Nucleus accumbens (tissue), 56 donors: ENCODE data around the gene MAST3.
A peak's percentile ranks its signal among the peaks of the same experiment; 100 is the strongest.

Source experiments
- DNase-seq, 56 donors: peaks; one replicate each; lab custom pipeline; 2025; lab: John Stamatoyannopoulos, UW

MAST3 gene

GRCh38 chr19:18130523-18131242, 33.1 kb downstream of the MAST3 start:
- no peak for DNase-seq

DNA sequence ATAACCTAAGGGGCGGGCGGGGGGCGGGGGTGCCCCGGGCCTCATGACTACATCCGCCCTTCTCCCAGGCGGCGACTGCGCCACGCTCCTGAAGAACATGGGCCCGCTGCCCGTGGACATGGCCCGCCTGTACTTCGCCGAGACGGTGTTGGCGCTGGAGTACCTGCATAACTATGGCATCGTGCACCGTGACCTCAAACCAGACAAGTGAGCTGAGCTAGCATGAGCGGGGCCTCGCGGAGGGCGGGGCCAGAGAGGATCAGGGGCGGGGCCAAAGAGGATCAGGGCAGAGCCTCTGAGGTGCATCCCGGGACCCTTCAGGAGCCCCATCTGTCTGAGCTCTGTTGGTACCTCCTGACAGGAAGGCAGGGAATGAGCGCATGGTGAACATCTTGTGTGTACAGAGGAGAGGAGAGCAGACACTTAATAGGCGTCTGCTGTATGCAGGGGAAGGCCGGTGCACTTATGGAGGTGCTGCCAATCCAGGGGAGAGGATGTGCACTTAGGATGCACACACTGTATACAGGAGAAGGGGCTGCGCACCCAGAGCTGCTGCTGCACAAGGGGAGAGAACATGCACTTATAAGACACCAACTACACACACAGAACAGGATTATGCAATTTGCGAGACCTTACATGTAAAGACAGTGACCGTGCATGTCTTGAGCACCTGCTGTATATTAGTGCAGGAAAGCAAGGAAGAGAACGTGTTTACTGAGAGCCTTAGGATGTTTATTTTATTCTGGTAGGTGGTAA, 34.4 kb downstream of the MAST3 start:
- no peak for DNase-seq

DNA sequence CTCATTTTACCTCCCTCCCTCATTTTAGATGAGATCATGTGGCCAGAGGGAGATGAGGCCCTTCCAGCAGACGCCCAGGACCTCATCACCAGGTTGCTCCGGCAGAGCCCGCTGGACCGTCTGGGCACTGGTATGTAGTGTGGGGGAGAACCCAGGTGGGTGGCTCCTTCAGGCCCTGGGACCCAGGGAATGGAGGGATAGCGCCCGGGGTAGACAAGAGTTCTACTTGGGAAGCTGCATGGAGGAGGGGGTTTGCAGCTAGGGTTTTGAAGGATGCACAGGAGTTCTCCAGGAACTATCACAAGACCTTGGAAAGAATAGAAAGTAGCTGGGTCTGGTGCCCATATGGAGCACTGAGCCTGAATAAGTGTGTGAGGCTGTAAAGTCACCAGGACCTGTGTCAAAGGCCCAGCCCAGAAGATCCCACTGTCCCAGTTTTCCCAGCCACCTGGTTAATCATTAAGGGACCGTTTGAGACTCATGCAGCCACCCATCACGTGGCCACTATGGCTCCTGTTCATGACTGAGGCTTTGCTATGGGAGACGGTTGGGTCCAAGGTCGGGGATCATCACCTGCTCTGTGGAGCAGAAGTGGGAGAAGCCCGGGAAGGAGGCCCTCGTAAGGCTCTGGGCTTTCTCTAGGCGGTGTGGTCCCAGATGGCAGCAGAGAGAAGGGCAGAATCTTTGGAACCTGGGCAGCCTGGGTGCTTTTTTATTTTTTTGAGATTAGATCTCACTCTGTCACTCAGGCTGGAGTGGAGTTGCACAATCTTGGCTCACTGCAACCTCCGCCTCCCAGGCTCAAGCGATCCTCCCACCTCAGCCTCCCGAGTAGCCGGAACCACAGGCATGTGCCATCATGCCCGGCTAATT, 38.4 kb downstream of the MAST3 start:
- DNase-seq, result no peak

GRCh38 chr19:18137242-18137641, 39.7 kb downstream of the MAST3 start:
- DNase-seq, result no peak

GRCh38 chr19:18137657-18138339, 40.2 kb downstream of the MAST3 start:
- DNase-seq, result no peak

DNA sequence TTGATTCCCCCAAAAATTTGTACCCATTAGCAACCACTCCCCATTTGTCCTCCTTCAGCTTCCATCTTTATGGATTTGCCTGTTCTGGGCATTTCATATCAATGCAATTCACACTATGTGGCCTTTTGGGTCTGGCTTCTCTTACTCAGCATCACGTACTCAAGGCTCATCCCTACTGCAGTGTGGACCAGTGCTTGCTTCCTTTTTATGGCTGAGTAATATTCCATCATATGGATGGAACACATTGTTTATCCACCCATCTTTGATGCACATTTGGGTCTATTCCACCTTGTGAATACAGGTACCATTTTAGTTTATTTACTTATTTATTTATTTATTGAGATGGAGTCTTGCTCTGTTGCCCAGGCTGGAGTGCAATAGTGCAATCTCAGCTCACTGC, 42.9 kb downstream of the MAST3 start:
- DNase-seq, result no peak

GRCh38 chr19:18141031-18141430, 43.5 kb downstream of the MAST3 start:
- DNase-seq, result no peak

- DNase-seq, result no peak
These were observed 46.3 kb downstream of the MAST3 start for GRCh38 chr19:18143902-18144301.

GRCh38 chr19:18144361-18144760, 46.8 kb downstream of the MAST3 start:
- DNase-seq, result no peak

GRCh38 chr19:18144906-18145305, 47.3 kb downstream of the MAST3 start:
- no peak for DNase-seq

GRCh38 chr19:18145391-18145999, 47.9 kb downstream of the MAST3 start:
- no peak for DNase-seq

GRCh38 chr19:18147396-18147795, 49.8 kb downstream of the MAST3 start:
- DNase-seq, result no peak

DNA sequence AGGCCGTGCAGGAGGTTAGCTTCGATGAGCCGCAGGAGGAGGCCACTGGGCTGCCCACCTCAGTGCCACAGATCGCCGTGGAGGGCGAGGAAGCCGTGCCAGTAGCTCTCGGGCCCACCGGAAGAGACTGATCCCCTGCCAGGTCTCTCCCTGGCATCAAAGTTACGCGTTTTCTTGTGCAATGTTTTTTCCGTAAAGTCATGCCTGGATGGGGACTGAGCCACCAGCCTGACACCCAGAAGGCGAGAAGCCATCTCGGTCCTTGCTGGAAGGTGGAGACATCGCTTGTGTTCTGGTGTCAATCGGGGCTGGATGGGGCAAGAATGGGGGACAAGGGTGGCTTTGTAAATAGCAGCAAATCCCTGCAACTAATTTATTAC, 52.0 kb downstream of the MAST3 start:
- no peak for DNase-seq

GRCh38 chr19:18150776-18151624, 53.4 kb downstream of the MAST3 start:
- DNase-seq, result no peak

DNA sequence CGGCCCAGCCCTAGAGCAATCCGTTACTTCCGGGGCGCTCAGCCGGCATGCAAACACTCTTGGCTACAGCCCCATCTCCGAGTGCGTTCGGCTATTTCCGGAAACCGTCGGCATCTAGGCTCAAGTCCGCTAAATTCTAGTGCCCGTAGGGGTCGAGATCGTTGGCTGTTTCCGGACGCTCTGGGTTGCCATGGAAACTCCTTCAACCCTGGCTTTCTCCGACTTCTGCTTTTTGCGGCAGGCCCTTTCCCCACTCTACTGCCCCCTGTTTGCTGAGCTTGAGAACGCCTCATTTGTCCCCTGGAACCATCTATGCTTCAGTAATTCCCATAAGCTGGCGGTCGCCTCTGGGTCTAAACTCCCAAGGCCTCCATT, 54.9 kb downstream of the MAST3 start:
- DNase-seq, result peak in 55 of 56 donors; percentile 69 to 97 (median 91)

- DNase-seq, result peak; percentile 51 to 100 (median 97)
These were observed 55.4 kb downstream of the MAST3 start, which contains the start of gene PIK3R2 for GRCh38 chr19:18152817-18153555. Gene PIK3R2 (plus strand): TSS chr19:18153163. CDS start chr19:18155880, 2,717 bp downstream.

- peak in 12 of 56 donors; percentile 8 to 61 (median 38) for DNase-seq
These were observed 56.1 kb downstream of the MAST3 start for GRCh38 chr19:18153556-18154134.
